MCF 10A (cell line): ENCODE results near the gene KCNH1. TPM values are rescaled to one million over a fixed set of nuclear protein-coding genes. Genes with fewer than 3 reads are reported as not detected.

Experiments used
- BruUV-seq: library from RNA; stranded (reverse); fragments of 400-500 nt; replicated peaks from 2 replicates; lab custom pipeline; 2021; lab: Mats Ljungman, UMichigan
- CTCF ChIA-PET: fragments of 300-600 bp; sonication (Branson Sonifier 250); formaldehyde crosslinking; extraction: SDS; loops from one replicate; lab custom pipeline; 2021; ENCODE audit warnings: antibody characterized with exemption, inconsistent platforms; lab: Yijun Ruan, JAX
- POLR2A ChIA-PET: fragments of 300-600, 350-650 bp; sonication (Branson Sonifier 250); formaldehyde crosslinking; extraction: SDS; loops from one replicate; lab custom pipeline; 2020; ENCODE audit warnings: antibody characterized with exemption, inconsistent platforms; lab: Yijun Ruan, JAX
- DNase-seq: peaks from one replicate; pipeline ENCODE4 v3.0.0-alpha.2; 2018; ENCODE audit not compliant: unreplicated experiment
- H3K27ac Mint-ChIP-seq: one replicate; pipeline ENCODE4 v1.8.0; 2022; ENCODE audit warnings: mild to moderate bottlenecking, low read depth, mixed read lengths; ENCODE audit not compliant: unreplicated experiment
- H3K27me3 Mint-ChIP-seq: one replicate; pipeline ENCODE4 v1.8.0; 2022; ENCODE audit warnings: mixed read lengths; ENCODE audit not compliant: insufficient read depth, unreplicated experiment
- H3K36me3 Mint-ChIP-seq: one replicate; pipeline ENCODE4 v1.8.0; 2022; ENCODE audit warnings: mild to moderate bottlenecking, moderate library complexity, mixed read lengths; ENCODE audit not compliant: insufficient read depth, unreplicated experiment
- H3K4me1 Mint-ChIP-seq: one replicate; pipeline ENCODE4 v1.8.0; 2022; ENCODE audit warnings: mixed read lengths; ENCODE audit not compliant: insufficient read depth, unreplicated experiment
- H3K4me3 Mint-ChIP-seq: one replicate; pipeline ENCODE4 v1.8.0; 2022; ENCODE audit warnings: mild to moderate bottlenecking, moderate library complexity, mixed read lengths; ENCODE audit not compliant: unreplicated experiment
- H3K9me3 Mint-ChIP-seq: one replicate; pipeline ENCODE4 v1.8.0; 2022; ENCODE audit warnings: mixed read lengths; ENCODE audit not compliant: unreplicated experiment
- CTCF ChIP-seq: fragments of 200-600 bp; IDR thresholded peaks from one replicate; pipeline ENCODE4 v1.8.0; 2022; ENCODE audit warnings: antibody characterized with exemption, mild to moderate bottlenecking; ENCODE audit not compliant: unreplicated experiment
- intact Hi-C: fragments of 100-400 bp; cut with micrococcal nuclease; formaldehyde crosslinking; loops from 2 replicates; pipeline ENCODE4 v1.14.1; 2022
- total RNA-seq: library from RNA; stranded (reverse); gene quantifications from 2 replicates; pipeline ENCODE4 v1.2.3, GENCODE V29; 2022

The KCNH1 gene
- total RNA-seq, 1 experiment from 2014 or later, result 0.19 TPM

- Mint-ChIP-seq H3K27ac (no peak overlapping the region), H3K27me3 (no peaks in the 10 kb centered on the region), H3K36me3 (no peaks in the 10 kb centered on the region), H3K4me3 (no peak overlapping the region), H3K9me3 (no peaks in the 10 kb centered on the region), H3K4me1 (no peaks in the 10 kb centered on the region)
- POLR2A ChIA-PET, result no interaction called here
- no TSS peak for BruUV-seq
- no peak for TF ChIP-seq CTCF
- intact Hi-C loops, result no loop called here
- CTCF ChIA-PET, result interaction anchor here (0.6 to 1.4 kb wide), 3 partner anchors 25 to 379 kb away, joined by 3 to 4 read pairs (median 3); no protein-coding TSS in a partner anchor
- no peak for DNase-seq
Measured at GRCh38 chr1:210830034-210831028, 303.6 kb downstream of the KCNH1 start.

- Mint-ChIP-seq H3K27ac (no peak overlapping the region), H3K36me3 (no peaks in the 10 kb centered on the region), H3K4me3 (no peak overlapping the region), H3K9me3 (no peaks in the 10 kb centered on the region), H3K4me1 (no peaks in the 10 kb centered on the region), H3K27me3 (no peaks in the 10 kb centered on the region)
- intact Hi-C loops, result no loop called here
- CTCF ChIA-PET, result interaction anchor here (0.6 to 1.9 kb wide), 4 partner anchors 16 to 506 kb away, joined by 3 to 5 read pairs (median 4); no protein-coding TSS in a partner anchor
- no peak for TF ChIP-seq CTCF
- no TSS peak for BruUV-seq
- DNase-seq, result no peak
- POLR2A ChIA-PET, result no interaction called here
Measured at GRCh38 chr1:210828996-210829596, 304.9 kb downstream of the KCNH1 start.

GRCh38 chr1:210827481-210827880 lies 306.5 kb downstream of the KCNH1 start:
- ChIA-PET CTCF (interaction anchor here (0.8 to 1.9 kb wide), 5 partner anchors 11 to 34 kb away, joined by 3 to 5 read pairs (median 3); no protein-coding TSS in a partner anchor), POLR2A (interaction anchor here (0.6 kb wide), 1 partner anchor 169 kb away, joined by 3 read pairs; no protein-coding TSS in a partner anchor)
- Mint-ChIP-seq H3K27ac (no peak overlapping the region), H3K4me1 (no peaks in the 10 kb centered on the region), H3K27me3 (no peaks in the 10 kb centered on the region), H3K36me3 (no peaks in the 10 kb centered on the region), H3K9me3 (no peaks in the 10 kb centered on the region), H3K4me3 (no peak overlapping the region)
- no TSS peak for BruUV-seq
- no peak for DNase-seq
- TF ChIP-seq CTCF, result no peak
- intact Hi-C loops, result no loop called here

- TF ChIP-seq CTCF, result no peak
- CTCF ChIA-PET, result interaction anchor here (0.6 to 1.5 kb wide), 4 partner anchors 17 to 188 kb away, joined by 3 to 4 read pairs (median 3); no protein-coding TSS in a partner anchor
- H3K9me3 Mint-ChIP-seq, result no peaks in the 10 kb centered on the region
- intact Hi-C loops, result no loop called here
- no peak for DNase-seq
- POLR2A ChIA-PET, result no interaction called here
- H3K27me3 Mint-ChIP-seq, result no peaks in the 10 kb centered on the region
- no peak overlapping the region for H3K27ac Mint-ChIP-seq
- H3K36me3 Mint-ChIP-seq, result no peaks in the 10 kb centered on the region
- no TSS peak for BruUV-seq
- H3K4me3 Mint-ChIP-seq, result no peak overlapping the region
- H3K4me1 Mint-ChIP-seq, result no peaks in the 10 kb centered on the region
Measured at GRCh38 chr1:210826686-210827085, 307.3 kb downstream of the KCNH1 start.
